GM21526 (cell line): ENCODE data around the gene PHLDA3.

Source experiments
- ATAC-seq: cut with Tn5 transposase; IDR thresholded peaks from one replicate; pipeline ENCODE4 v1.9.1; 2021; ENCODE audit warnings: moderate library complexity; ENCODE audit not compliant: unreplicated experiment, low FRiP score

The PHLDA3 gene

GRCh38 chr1:201468844-201469644, at the start of gene PHLDA3:
TSS of gene PHLDA3 (minus strand) at chr1:201469188. CDS start at chr1:201468786, 402 bp downstream.
- ATAC-seq, result peak; percentile 75

- no peak for ATAC-seq
These were observed 49.1 kb upstream of the PHLDA3 start for GRCh38 chr1:201518071-201518470.

DNA sequence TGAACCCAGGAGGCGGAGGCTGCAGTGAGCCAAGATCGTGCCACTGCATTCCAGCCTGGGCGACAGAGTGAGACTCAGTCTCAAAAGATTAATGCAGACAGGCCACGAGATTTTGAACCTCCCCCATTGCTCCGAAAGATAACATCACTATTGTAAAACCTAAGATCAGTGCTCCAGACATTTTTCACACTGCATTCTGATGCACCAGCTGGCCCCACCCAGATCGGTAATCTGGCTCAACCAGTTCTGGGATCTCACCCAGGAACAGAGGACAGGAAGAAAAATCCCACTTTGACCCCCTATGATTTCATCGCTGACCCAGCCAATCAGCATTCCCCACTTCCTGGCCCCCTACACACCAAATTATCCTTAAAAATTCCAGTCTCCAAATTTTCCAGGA, 48.6 kb upstream of the PHLDA3 start:
- no peak for ATAC-seq

DNA sequence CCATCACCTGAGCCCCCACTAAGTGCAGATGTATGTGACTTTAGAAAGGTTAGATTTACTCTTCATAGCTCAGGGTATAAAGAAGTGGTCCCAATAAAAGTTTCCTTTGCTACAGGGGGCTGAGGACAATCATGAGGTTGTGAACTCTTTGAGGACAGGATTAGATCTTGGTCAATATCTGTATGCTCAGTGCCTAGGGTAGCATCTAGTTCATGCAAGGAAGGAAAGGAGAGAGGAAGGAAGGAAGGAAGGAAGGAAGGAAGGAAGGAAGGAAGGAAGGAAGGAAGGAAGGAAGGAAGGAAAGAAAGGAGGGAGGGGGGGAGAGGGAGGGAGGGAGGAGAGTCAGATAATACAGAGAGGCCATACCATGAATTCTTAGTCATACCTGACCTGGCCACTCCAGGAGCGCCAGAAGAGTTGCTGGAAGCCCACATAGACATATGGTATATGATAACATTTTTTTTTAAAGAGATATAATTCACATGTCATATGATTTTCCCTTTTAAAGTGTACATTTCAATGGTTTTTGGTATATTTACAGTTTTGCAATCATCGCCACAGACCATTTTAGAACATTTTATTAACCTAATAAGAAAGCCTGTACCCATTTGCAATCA, 47.6 kb upstream of the PHLDA3 start:
- no peak for ATAC-seq

DNA sequence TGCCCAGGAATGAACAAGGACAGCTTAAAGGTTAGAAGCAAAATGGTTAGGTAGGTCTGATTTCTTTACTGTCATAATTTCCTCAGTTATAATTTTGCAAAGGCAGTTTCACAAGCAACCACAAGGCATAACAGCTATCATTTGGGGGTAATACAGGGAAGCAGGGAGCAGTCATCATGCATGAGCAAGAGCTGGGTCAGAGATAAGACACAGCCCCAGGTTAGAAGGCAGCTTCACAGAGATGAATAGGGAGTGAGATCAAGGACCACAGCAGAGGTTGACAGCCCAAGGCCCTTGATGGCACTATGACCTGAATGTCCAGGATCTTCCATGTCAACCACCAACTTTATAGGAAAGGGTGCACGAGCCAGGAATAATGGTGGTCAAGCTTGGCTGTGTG, 46.9 kb upstream of the PHLDA3 start:
- no peak for ATAC-seq

DNA sequence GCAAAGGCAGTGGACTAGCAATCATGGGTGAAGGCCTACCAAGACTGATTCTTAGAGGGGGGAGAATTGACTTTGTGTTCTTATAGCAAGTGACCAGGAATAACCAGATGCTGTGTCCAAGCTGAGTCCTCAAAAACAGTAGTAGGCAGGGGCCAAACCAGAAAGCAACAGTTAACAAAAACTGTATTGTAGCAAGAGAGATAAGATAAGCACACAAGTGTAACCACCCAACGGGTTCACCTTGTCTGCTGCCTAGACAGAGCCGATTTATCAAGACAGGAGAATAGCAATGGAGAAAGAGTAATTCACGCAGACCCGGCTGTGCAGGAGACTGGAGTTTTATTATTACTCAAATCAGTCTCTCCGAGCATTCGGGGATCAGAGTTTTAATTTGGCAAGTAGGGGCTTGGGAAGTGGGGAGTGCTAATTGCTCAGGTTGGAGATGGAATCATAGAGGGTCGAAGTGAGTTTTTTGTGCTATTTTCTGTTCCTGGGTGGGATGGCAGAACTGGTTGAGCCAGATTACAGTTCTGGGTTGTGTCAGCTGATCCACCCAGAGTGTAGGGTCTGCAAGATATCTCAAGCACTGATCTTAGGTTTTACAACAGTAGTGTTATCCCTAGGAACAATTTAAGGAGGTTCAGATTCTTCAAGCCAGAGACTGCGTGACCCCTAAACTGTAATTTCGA, 46.2 kb upstream of the PHLDA3 start:
- no peak for ATAC-seq

- no peak for ATAC-seq
These were observed 45.5 kb upstream of the PHLDA3 start for GRCh38 chr1:201514466-201514865.

DNA sequence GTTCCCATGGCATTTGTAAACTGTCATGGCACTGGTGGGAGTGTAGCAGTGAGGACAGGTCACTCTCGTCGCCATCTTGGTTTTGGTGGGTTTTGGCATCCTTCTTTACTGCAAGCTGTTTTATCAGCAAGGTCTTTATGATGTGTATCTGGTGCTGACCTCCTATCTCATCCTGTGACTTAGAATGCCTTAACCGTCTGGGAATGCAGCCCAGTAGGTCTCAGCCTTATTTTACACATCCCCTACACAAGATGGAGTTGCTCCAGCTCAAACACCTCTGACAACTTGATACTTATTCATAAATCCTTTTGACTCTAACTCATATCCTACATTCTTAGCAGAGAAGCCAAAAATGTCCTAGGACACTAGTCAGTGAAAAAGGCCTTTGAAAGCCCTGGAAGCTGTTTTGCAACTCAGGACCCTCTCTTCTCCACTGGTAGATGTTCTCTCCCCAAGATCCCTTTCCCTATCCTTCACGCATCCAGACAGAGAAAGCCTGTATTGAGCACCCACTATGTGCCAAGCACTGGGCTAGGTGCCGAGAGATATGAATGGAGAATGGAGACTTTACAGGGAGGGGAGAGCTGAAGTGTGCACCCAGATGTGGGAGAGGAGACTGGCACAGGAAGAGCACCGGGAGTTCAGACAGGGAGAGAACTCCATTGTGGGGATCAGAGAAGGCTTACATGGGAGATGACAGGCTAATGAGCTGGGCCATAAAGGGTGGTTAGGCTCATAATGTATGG, 44.7 kb upstream of the PHLDA3 start:
- no peak for ATAC-seq

GRCh38 chr1:201511941-201512539, 43.1 kb upstream of the PHLDA3 start:
- ATAC-seq, result peak; percentile 35

- no peak for ATAC-seq
These were observed 42.5 kb upstream of the PHLDA3 start for GRCh38 chr1:201511396-201511940.

GRCh38 chr1:201510734-201511133, 41.7 kb upstream of the PHLDA3 start:
- ATAC-seq, result no peak

- no peak for ATAC-seq
These were observed 40.8 kb upstream of the PHLDA3 start for GRCh38 chr1:201509601-201510374.

GRCh38 chr1:201508809-201509208, 39.8 kb upstream of the PHLDA3 start:
- ATAC-seq, result no peak

DNA sequence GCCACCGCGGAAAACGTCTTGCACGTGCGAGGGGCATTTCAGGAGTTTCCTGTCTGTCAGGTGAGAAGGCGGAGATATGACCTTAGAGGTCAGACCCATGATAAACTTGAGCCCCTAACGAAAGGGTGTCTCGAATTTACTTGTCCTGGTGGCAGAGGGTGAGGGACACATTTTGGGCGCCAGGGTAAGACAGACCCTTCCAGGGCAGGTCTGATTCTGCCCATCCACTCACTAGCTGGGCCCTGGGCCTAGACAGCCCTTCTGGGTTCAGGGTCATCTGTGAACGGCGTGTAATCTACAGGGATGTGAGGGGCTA, 38.3 kb upstream of the PHLDA3 start:
- ATAC-seq, result no peak

- peak; percentile 89 for ATAC-seq
These were observed 37.8 kb upstream of the PHLDA3 start, which contains the start of gene CSRP1 for GRCh38 chr1:201506557-201507359. TSS of gene CSRP1 (minus strand) at chr1:201507123. CDS start at chr1:201496303, 10,820 bp downstream.

GRCh38 chr1:201506092-201506491, 37.1 kb upstream of the PHLDA3 start:
- no peak for ATAC-seq

DNA sequence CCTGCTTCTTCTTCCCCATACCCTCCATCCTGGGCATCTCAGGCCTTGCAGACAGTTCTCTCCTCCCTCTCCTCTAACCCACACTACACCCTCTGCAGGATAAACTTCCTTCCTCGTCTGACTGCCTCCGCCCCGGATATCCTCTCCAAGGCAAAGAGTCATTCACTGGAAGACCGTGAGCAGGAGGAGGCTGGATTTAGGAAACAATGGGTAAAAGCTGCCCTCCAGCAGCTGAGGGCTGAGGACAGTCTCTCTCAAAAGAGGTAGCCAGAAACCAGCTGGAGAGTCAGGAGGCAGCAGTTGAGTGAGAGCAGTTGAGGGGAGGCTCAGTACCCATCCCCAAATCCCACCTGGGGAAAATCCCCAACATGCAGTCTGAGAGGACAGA, 36.5 kb upstream of the PHLDA3 start:
- ATAC-seq, result no peak

DNA sequence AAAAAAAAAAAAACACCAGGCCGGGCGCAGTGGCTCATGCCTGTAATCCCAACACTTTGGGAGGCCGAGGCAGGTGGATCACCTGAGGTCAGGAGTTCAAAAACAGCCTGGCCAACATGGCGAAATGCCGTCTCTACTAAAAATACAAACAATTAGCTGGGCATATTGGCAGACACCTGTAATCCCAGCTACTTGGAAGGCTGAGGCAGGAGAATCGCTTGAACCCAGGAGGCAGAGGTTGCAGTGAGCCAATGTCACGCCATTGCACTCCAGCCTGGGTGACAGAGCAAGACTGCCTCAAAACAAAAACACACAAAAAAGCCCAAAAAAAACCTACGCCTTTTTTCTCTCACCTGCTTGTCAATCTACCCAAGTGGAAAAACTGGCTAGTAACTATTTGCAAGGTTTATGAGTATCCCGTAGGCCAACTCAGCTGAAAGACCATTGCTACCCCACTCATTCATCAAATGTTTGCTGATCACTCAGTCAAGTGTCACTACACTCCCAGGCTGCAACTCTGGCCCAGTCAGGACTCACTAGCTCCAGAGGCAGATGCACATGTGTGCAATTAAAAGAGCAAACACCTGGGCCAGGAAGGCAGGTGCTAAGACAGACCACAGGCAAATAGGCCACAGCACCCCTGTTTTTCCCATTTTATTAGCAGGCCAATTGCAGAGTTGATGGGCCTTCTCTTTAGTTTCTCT, 36.0 kb upstream of the PHLDA3 start:
- no peak for ATAC-seq
